Mucosa of descending colon (tissue), 3 donors: ENCODE data around the gene SMARCA2. TPM values are rescaled to one million over a fixed set of nuclear protein-coding genes. Genes with fewer than 3 reads are reported as not detected.

Source experiments
- ATAC-seq: fragments of 200-7000 bp; cut with Tn5 transposase; one replicate; pipeline ENCODE4 v1.9.1; 2020; ENCODE audit warnings: mild to moderate bottlenecking, moderate library complexity
- DNase-seq, 3 donors: peaks; one replicate each; pipeline ENCODE4 v3.0.0-alpha.2; 2020
- H3K36me3 ChIP-seq: fragments of 200-600 bp; one replicate; pipeline ENCODE4 v1.8.0; 2021; ENCODE audit warnings: low read depth, mild to moderate bottlenecking
- H3K4me1 ChIP-seq: fragments of 200-600 bp; one replicate; pipeline ENCODE4 v1.8.0; 2021; ENCODE audit warnings: low read depth, mild to moderate bottlenecking
- H3K4me3 ChIP-seq: fragments of 200-600 bp; one replicate; pipeline ENCODE4 v1.8.0; 2021; ENCODE audit warnings: mild to moderate bottlenecking
- H3K9me3 ChIP-seq: fragments of 200-600 bp; one replicate; pipeline ENCODE4 v1.8.0; 2021; ENCODE audit warnings: mild to moderate bottlenecking
- intact Hi-C, 2 donors: fragments of 100-400 bp; cut with DNase I in 1 of 2; cut with micrococcal nuclease in 1 of 2; formaldehyde crosslinking; loops; one replicate each; pipeline versions ENCODE4 v1.11.0 to v1.11.1; 2022; cut with DNase I, micrococcal nuclease
- total RNA-seq, 3 donors: library from RNA; stranded (reverse); fragmentation: NEBNext Ultra II Directional in 2 of 3; extraction: Animal tissue kit (Norgen Biotek cat#: 25700) in 2 of 3; gene quantifications; one replicate each; pipeline versions ENCODE4 v1.2.1 to v1.2.4, GENCODE V29; 2021 to 2023
- TF ChIP-seq, protein P1 (sequence below): fragments of 200-600 bp; IDR thresholded peaks from one replicate; pipeline ENCODE4 v1.8.0; 2022; ENCODE audit warnings: antibody characterized with exemption, mild to moderate bottlenecking
- donor health status: DM: no; HTN: no; CAD: no; lungs with moderate emphysema.
- donor health status: DM: no; HTN: no; CAD: no.
- donor health status: DM: no; HTN: yes; CAD: no.

SMARCA2 gene
- total RNA-seq, 3 donors from 2014 or later = 105 to 131 (median 117) TPM

DNA sequence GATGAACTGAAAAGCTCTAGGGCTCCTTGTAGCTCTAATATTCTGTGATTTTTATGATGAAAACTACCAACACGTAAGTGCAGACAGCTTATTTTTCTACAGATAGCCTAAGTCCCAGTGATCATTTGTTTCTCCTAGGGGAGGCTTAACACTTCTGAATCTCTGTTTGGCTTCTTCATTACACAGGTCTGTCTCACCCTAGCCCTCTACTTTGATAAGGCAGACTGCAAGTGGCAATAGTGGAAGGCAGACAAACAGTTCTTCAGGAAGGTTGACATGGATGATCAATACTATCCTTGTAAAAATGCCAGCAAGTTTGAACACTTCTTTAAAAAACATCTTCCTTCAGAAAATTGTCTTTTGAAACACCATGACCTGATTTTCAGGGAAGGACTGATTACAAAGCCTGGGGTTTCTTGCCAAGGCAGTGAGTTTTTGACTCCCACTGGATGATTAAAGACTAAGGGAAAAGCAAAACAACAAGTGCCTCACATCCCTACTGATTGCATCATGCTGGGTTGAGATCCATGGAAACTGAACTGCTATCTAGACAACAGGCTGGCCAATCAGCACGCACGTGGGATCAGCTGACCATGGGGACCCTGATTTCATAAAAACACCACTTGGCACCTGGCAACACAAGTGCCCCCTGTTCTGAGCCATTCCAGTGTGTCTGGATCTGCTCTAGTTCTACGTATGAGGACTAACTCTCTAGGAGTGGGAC lies 212.2 kb downstream of the SMARCA2 start:
- TF ChIP-seq, protein P1, sequence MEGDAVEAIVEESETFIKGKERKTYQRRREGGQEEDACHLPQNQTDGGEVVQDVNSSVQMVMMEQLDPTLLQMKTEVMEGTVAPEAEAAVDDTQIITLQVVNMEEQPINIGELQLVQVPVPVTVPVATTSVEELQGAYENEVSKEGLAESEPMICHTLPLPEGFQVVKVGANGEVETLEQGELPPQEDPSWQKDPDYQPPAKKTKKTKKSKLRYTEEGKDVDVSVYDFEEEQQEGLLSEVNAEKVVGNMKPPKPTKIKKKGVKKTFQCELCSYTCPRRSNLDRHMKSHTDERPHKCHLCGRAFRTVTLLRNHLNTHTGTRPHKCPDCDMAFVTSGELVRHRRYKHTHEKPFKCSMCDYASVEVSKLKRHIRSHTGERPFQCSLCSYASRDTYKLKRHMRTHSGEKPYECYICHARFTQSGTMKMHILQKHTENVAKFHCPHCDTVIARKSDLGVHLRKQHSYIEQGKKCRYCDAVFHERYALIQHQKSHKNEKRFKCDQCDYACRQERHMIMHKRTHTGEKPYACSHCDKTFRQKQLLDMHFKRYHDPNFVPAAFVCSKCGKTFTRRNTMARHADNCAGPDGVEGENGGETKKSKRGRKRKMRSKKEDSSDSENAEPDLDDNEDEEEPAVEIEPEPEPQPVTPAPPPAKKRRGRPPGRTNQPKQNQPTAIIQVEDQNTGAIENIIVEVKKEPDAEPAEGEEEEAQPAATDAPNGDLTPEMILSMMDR = no peak
- H3K9me3 ChIP-seq = no peaks in the 10 kb centered on the region
- H3K36me3 ChIP-seq = no peaks in the 10 kb centered on the region
- intact Hi-C loops = no loop called here
- ATAC-seq (no peak), DNase-seq (no peak)
- H3K4me3 ChIP-seq = no peak overlapping the region
- H3K4me1 ChIP-seq = no peaks in the 10 kb centered on the region

DNA sequence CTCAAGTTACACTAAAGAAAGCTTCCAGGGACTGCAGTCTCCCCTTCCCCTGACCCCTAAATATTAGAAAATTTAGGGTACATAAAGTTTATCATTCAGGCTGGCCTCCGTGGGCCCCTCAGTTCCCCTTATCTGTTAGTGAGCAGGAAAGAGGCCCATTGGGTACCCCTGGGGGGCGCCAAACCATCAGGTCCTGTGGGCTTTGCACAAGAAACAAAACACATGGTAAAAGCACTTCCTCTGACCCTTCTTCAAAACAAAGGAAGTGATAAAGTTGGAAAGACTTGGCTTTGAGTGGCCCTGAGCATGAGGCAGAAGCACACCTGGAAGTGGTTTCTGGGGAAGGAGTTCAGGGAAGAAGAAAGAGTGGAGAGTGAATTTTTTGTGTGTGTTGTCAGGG lies 213.0 kb downstream of the SMARCA2 start:
- H3K4me1 ChIP-seq = no peaks in the 10 kb centered on the region
- H3K4me3 ChIP-seq = no peak overlapping the region
- no peaks in the 10 kb centered on the region for H3K36me3 ChIP-seq
- TF ChIP-seq, protein P1 = no peak
- ATAC-seq (peak; percentile 49), DNase-seq (peak in 2 of 3 donors; percentile 50 to 57)
- no peaks in the 10 kb centered on the region for H3K9me3 ChIP-seq
- intact Hi-C loops = no loop called here

DNA sequence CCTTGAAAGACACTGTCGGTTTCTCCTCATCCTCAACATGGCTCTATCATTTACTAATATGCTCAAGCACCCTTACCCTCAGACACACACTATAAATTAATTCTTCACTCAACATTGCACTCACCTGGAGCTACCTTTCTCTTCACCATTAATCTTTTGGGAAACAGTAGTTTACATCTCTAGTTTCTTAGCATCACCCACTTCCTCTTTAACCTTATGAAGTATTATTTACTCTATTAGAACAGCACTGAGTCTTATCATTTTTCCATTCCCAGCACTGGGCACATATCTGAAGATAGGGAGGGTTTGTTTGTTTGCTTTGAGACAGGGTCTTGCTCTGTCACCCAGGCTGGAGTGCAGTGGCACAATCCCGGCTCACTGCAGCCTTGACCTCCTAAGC lies 213.5 kb downstream of the SMARCA2 start:
- no peaks in the 10 kb centered on the region for H3K9me3 ChIP-seq
- no peaks in the 10 kb centered on the region for H3K36me3 ChIP-seq
- TF ChIP-seq, protein P1 = no peak
- H3K4me3 ChIP-seq = no peak overlapping the region
- no peak for ATAC-seq
- intact Hi-C loops = no loop called here
- H3K4me1 ChIP-seq = no peaks in the 10 kb centered on the region
- no peak for DNase-seq

DNA sequence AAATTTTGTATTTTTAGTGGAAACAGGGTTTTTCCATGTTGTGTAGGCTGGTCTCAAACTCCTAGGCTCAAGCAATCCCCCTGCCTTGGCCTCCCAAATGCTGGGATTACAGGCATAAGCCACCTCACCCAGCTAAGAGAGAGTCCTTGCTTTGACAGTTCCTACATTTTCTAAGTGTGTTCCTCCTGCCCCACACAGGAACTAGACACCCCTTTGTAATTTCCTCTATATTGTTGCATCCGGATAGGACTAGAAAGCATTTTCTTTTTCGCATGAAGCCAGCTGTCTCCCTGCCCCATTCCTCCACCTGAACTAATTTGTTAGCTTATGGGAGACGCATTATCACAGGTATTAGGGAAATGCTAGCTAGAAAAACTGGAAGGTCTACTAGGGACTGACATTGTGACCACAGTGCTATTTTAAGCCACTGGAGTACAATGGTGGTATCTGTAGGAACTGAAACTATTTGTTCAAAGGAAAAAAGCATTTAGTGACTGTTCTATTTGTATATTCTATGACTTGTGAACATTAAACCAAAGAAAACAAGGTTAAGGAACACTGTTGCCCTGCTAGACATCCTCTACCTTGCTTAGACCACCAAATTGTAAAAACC lies 214.1 kb downstream of the SMARCA2 start:
- Histone ChIP-seq H3K4me1 (no peaks in the 10 kb centered on the region), H3K9me3 (no peaks in the 10 kb centered on the region), H3K4me3 (no peak overlapping the region), H3K36me3 (no peaks in the 10 kb centered on the region)
- ATAC-seq = no peak
- TF ChIP-seq, protein P1 = no peak
- intact Hi-C loops = no loop called here
- no peak for DNase-seq

DNA sequence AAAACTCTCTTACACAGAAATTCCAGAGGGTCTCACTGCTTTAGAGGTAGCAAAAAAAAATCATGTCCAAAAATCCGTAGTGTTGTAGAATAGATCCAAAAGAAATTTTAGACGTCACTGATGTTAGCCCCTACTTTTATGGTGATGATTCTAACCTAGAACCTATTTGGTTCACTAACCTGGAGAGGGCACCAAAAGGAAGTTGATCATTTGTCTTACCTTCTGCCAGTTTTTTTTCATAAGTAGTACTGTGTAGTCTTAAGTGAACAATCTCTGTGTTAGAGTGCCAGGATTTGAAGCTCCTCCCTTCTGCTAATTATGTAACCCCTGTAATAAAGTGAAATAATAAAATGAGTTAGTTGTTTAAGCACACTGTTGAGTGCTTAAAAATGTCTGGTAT lies 215.2 kb downstream of the SMARCA2 start:
- TF ChIP-seq, protein P1 = no peak
- no peak for DNase-seq
- Histone ChIP-seq H3K36me3 (no peaks in the 10 kb centered on the region), H3K9me3 (no peaks in the 10 kb centered on the region), H3K4me3 (no peak overlapping the region), H3K4me1 (no peaks in the 10 kb centered on the region)
- intact Hi-C loops = no loop called here
- ATAC-seq = peak; percentile 30
